Adrenal gland (tissue), 12 donors: Measurements from ENCODE around the gene EIF1AX. TPM values are rescaled to one million over a fixed set of nuclear protein-coding genes. Genes with fewer than 3 reads are reported as not detected.

Experiments
- DNase-seq, 7 donors: peaks; one replicate each; pipeline ENCODE4 v3.0.0-alpha.2; 2019 to 2020
- H3K27ac ChIP-seq, 5 donors: fragments of 200-600 bp; sonication (generic) in 4 of 5; 1 replicate in 3 of 5; 2 replicates in 2 of 5; pipeline versions ENCODE4 v1.5.1 to v1.8.0; 2016 to 2020; ENCODE audit warnings: mild to moderate bottlenecking in 1 of 5
- H3K27me3 ChIP-seq: fragments of 200-600 bp; 2 replicates; pipeline ENCODE4 v1.8.0; 2021
- H3K36me3 ChIP-seq, 2 donors: fragments of 200-600 bp; replicated peaks in 1 of 2; 1 replicate in 1 of 2; 2 replicates in 1 of 2; pipeline versions ENCODE4 v1.5.1 to v1.8.0; 2018 to 2022
- H3K4me1 ChIP-seq, 2 donors: fragments of 200-600 bp; replicated peaks in 1 of 2; 1 replicate in 1 of 2; 2 replicates in 1 of 2; pipeline versions ENCODE4 v1.5.1 to v1.8.0; 2018 to 2021
- H3K4me3 ChIP-seq, 4 donors: fragments of 200-600 bp; sonication (generic) in 3 of 4; one replicate each; pipeline ENCODE4 v1.5.1; 2016 to 2018
- H3K9me3 ChIP-seq, 3 donors: fragments of 200-600 bp; sonication (generic) in 1 of 3; replicated peaks in 1 of 3; 1 replicate in 2 of 3; 2 replicates in 1 of 3; pipeline versions ENCODE4 v1.5.1 to v1.8.0; 2016 to 2021
- CTCF ChIP-seq, 6 experiments: fragments of 450-650 bp in 4 of 6; fragments of 200-600 bp in 2 of 6; sonication (generic) in 1 of 6; IDR thresholded peaks; 1 replicate in 5 of 6; 2 replicates in 1 of 6; pipeline versions ENCODE4 v1.5.1 to v1.8.0; 2016 to 2021; ENCODE audit warnings: antibody characterized with exemption in 6 of 6, mild to moderate bottlenecking in 2 of 6, moderate library complexity in 1 of 6
- POLR2A ChIP-seq, 2 donors: fragments of 450-650 bp; IDR thresholded peaks; one replicate each; pipeline ENCODE4 v1.6.1; 2017; ENCODE audit warnings: antibody characterized with exemption in 2 of 2, mild to moderate bottlenecking in 2 of 2, moderate library complexity in 1 of 2
- WGBS, 4 donors: extraction: QIAGEN DNeasy Blood & Tissue Kit in 2 of 4; methylation state at CpG; one replicate each; pipeline versions ENCODE4 v1.1.5 to v1.1.7; 2013 to 2017; 5-methylcytosine and 5-hydroxymethylcytosine counted together
- intact Hi-C, 2 donors: fragments of 100-400 bp; cut with DNase I; formaldehyde crosslinking; loops; one replicate each; pipeline versions ENCODE4 v1.14.1 to v1.15.0; 2022 to 2023
- polyA plus RNA-seq, 3 donors: library from polyadenylated mRNA; stranded (reverse); fragments of 200-250 nt in 2 of 3; fragments of 350-450 nt in 1 of 3; fragmentation: Illumina TruSeq in 1 of 3; extraction: RNeasy Lipid Tissue Mini Kit (QIAGEN cat#74804) in 1 of 3; gene quantifications; one replicate each; pipeline ENCODE4 v1.2.3, GENCODE V29; 2013 to 2014
- total RNA-seq, 9 donors: library from RNA; depleted of rRNA in 4 of 9; stranded (reverse); fragments of >200 nt in 4 of 9; fragments of 120-200 nt in 1 of 9; fragmentation: NEBNext Ultra II Directional in 1 of 9; extraction: Animal tissue kit (Norgen Biotek cat#: 25700) in 1 of 9; gene quantifications; one replicate each; pipeline versions ENCODE4 v1.1.0 to v1.2.4, GENCODE V29; 2013 to 2023
- donor health status: healthy with polysubstance abuse.
- donor health status: Bipolar disorder and iron deficiency.
- donor health status: DM: yes; HTN: yes; CAD: no.
- donor health status: DM: no; HTN: no; CAD: no.
- donor health status: DM: no; HTN: no; CAD: no.
- donor health status: DM: yes; HTN: yes; CAD: no.

The EIF1AX gene
- total and polyA plus RNA-seq, 12 donors = 17.6 to 103 (median 34.7) TPM

GRCh38 chrX:20112022-20112774 is 29.4 kb downstream of the EIF1AX start:
- intact Hi-C loops = loop anchor here in 1 of 2 donors (10.0 kb wide), 1 partner anchor 207 kb away; no protein-coding TSS in a partner anchor
- Histone ChIP-seq H3K27ac (no peak overlapping the region), H3K4me3 (no peak overlapping the region), H3K36me3 (no peaks in the 10 kb centered on the region), H3K27me3 (peaks cover 16% of the 10 kb centered on the region), H3K9me3 (no peaks in the 10 kb centered on the region), H3K4me1 (no peaks in the 10 kb centered on the region)
- WGBS, 4 donors = 82 to 89% (median 89%) methylated on average over 11 to 14 of the region's 14 CpGs
- no peak for TF ChIP-seq POLR2A (IDR thresholded peaks at IDR 0.05)
- no peak for TF ChIP-seq CTCF (IDR thresholded peaks at IDR 0.05)
- DNase-seq = no peak

GRCh38 chrX:20111271-20111670 is 30.4 kb downstream of the EIF1AX start:
- no peak overlapping the region for H3K4me3 ChIP-seq
- H3K27me3 ChIP-seq = peaks cover 7% of the 10 kb centered on the region
- no peak overlapping the region for H3K27ac ChIP-seq
- TF ChIP-seq POLR2A (IDR thresholded peaks at IDR 0.05) (no peak), CTCF (IDR thresholded peaks at IDR 0.05) (no peak)
- no peaks in the 10 kb centered on the region for H3K9me3 ChIP-seq
- no peaks in the 10 kb centered on the region for H3K4me1 ChIP-seq
- DNase-seq = no peak
- 93 to 96% (median 95%) methylated on average over 8 to 10 of the region's 10 CpGs for WGBS, 4 donors
- H3K36me3 ChIP-seq = no peaks in the 10 kb centered on the region
- intact Hi-C loops = loop anchor here in 1 of 2 donors (10.0 kb wide), 1 partner anchor 206 kb away; no protein-coding TSS in a partner anchor

GRCh38 chrX:20101934-20102581 is 39.6 kb downstream of the EIF1AX start:
- H3K4me1 ChIP-seq = no peaks in the 10 kb centered on the region
- DNase-seq = no peak
- no peak overlapping the region for H3K27ac ChIP-seq
- no peaks in the 10 kb centered on the region for H3K27me3 ChIP-seq
- WGBS, 4 donors = 87 to 98% (median 92%) methylated on average over 2 of the region's 2 CpGs
- no peak overlapping the region for H3K4me3 ChIP-seq
- no peaks in the 10 kb centered on the region for H3K36me3 ChIP-seq
- intact Hi-C loops = no loop called here
- TF ChIP-seq CTCF (IDR thresholded peaks at IDR 0.05) (no peak), POLR2A (IDR thresholded peaks at IDR 0.05) (no peak)
- H3K9me3 ChIP-seq = no peaks in the 10 kb centered on the region

- WGBS, 4 donors = 66 to 89% (median 79%) methylated on average over 3 of the region's 3 CpGs
- no peak for TF ChIP-seq CTCF (IDR thresholded peaks at IDR 0.05)
- TF ChIP-seq POLR2A (IDR thresholded peaks at IDR 0.05) = no peak
- Histone ChIP-seq H3K4me3 (no peak overlapping the region), H3K27me3 (peaks cover 10% of the 10 kb centered on the region), H3K36me3 (no peaks in the 10 kb centered on the region), H3K9me3 (no peaks in the 10 kb centered on the region), H3K4me1 (no peaks in the 10 kb centered on the region), H3K27ac (no peak overlapping the region)
- intact Hi-C loops = no loop called here
- no peak for DNase-seq
These were observed 50.1 kb downstream of the EIF1AX start for GRCh38 chrX:20091499-20091898.
